Measurements from ENCODE around the gene ICAM3.

DNA sequence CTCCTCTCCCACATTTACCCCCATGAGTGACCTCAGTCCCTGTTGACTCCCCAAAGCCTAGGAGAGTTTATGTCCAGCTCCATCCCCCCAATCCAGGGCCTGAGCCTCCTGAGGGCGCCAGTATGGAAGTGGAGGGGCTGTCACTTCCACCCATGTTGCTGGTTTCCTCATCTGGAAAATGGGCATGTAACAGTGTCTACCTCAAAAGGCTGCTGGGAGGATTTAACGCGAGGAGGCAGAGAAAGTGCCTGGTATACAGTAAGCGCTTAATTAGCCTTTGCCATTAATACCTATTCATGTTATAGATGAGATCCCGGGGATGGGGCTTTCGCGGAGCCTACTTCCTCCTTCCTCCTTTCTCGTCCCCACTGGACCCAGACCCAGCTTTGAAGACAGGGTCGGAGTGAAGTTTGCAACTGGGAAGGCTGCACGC lies 40.5 kb upstream of the ICAM3 start:
- TF ChIP-seq, protein P1, sequence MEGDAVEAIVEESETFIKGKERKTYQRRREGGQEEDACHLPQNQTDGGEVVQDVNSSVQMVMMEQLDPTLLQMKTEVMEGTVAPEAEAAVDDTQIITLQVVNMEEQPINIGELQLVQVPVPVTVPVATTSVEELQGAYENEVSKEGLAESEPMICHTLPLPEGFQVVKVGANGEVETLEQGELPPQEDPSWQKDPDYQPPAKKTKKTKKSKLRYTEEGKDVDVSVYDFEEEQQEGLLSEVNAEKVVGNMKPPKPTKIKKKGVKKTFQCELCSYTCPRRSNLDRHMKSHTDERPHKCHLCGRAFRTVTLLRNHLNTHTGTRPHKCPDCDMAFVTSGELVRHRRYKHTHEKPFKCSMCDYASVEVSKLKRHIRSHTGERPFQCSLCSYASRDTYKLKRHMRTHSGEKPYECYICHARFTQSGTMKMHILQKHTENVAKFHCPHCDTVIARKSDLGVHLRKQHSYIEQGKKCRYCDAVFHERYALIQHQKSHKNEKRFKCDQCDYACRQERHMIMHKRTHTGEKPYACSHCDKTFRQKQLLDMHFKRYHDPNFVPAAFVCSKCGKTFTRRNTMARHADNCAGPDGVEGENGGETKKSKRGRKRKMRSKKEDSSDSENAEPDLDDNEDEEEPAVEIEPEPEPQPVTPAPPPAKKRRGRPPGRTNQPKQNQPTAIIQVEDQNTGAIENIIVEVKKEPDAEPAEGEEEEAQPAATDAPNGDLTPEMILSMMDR (IDR thresholded peaks at IDR 0.05): no peak
- TF ChIP-seq POLR2AphosphoS5 (IDR thresholded peaks at IDR 0.05): no peak

All from breast epithelium (tissue), 3 donors.